Measurements from ENCODE around the gene KDM5A.

Gene KDM5A

DNA sequence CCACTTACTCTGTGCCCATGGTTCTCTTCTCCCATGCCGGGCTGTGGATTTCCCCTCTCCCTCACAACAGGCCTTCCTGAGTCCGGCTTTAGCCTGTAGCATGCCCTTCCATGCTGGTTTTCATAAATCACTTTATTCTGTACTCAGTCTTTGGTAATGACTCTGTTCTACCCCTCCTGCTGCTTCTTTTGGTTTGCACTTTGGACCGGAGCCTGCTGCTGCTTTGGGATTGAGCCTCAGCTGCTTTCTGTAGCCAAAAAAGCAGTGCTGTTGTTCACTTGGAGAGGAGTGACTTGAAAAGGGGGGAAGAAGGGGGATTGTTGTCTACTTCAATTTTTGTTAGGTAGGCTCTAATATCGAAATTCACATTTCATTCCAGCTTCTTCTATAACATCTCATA lies 118.0 kb downstream of the KDM5A start:
- DNase-seq: no peak

GRCh38 chr12:269191-269590 lies 119.9 kb downstream of the KDM5A start:
- DNase-seq: peak; percentile 6

DNA sequence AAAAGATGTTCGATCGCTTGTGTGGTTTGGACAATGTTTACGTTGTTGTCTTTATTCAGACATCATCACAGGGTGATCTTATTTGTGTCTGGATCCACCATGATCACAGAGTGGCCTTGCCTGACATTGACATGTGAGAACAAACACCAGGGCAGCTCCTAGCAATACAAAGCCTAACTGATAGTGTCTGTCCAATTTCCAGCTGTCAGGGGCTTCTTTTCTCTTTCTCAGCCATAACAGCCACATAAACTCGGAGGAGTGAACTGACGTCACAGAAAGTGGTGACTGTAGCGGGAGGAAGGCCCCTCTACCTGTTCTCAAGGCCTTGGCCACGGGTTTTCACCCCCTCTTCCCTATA lies 120.7 kb downstream of the KDM5A start:
- DNase-seq: no peak

GRCh38 chr12:267581-268482 lies 121.3 kb downstream of the KDM5A start:
- no peak for DNase-seq

DNA sequence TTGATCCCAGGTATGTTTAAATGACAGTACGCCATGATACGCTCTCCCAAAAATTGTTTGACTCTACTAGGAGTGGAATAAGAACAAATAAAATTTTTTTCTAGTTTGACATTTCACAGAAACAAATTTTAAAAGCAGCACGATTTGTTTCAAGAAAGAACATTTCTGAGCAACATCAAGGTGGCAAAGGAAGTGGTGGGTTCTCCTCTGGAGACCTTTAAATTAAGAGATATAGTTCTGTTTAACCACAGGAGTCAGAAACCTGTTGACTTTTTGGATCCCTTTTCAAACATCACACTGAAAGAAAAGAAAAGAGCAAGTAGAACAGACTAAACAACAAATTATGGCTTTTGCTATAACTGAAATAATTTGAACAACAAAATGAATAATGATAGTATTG lies 124.0 kb downstream of the KDM5A start:
- DNase-seq: no peak

GRCh38 chr12:264269-264668 lies 124.9 kb downstream of the KDM5A start:
- no peak for DNase-seq

- DNase-seq: no peak
Measured at GRCh38 chr12:263574-263973, 125.5 kb downstream of the KDM5A start.

GRCh38 chr12:262817-263216 lies 126.3 kb downstream of the KDM5A start, which contains the start of gene SLC6A13:
SLC6A13 (minus strand) TSS chr12:262836; CDS start chr12:260052, 2,784 bp downstream.
- DNase-seq: no peak

GRCh38 chr12:262113-262512 lies 127.0 kb downstream of the KDM5A start:
- no peak for DNase-seq

DNA sequence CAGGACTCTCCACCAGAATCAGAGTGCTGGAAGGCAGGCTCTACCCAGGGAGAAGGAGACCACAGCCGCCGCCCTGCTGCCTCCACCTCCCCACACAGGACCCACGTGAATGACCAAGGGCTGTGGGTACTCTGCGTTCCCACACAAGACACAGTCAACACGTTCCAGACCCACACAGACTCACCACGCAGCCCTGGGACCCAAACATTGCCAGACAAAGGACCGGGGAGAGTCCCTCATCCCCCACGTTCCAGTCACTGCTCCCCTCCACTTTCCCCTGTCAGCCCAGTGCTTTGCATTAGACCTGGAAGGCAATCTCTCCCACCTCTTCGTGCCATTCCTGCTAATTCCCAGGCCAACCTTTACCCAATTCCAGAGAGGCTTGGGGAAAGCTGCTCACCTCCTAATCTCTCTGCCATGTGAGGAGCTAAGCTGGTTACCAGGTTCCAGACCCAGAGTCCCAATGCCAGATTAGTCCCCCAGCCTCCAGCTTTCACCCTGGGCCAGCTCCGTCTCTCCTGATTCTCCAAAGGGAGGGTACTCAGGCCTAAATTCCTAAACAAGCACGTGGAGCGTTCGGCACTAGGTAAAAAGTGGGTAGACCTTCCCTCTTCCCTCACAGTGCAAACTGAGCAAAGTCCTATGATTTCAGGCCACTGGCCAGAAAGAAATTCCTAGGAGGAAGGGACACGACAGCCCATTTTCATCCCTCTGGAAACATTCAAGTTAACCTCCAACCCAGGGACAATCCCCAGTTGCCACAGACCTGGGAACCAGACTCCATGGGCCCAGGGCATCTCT lies 131.4 kb downstream of the KDM5A start:
- DNase-seq: no peak

DNA sequence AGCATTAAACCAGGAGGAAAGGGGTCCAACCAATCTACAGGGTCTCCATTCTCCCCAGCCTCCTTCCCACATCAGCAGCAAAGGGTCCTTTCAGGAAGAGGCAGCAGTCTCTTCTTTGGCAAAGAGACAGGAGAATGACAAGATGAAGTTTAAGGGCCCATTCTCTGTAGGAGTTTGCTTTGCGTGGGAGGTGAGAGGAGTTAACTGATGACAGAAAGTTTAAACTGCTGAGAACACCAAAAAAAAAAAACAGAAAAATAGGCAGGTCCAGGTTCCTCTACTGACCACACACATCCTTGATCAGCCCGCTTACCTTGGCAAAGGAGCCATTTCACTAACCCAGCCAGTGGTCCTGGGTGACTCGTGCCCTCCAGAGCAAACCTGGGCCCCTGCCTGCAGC lies 132.2 kb downstream of the KDM5A start:
- DNase-seq: no peak

DNA sequence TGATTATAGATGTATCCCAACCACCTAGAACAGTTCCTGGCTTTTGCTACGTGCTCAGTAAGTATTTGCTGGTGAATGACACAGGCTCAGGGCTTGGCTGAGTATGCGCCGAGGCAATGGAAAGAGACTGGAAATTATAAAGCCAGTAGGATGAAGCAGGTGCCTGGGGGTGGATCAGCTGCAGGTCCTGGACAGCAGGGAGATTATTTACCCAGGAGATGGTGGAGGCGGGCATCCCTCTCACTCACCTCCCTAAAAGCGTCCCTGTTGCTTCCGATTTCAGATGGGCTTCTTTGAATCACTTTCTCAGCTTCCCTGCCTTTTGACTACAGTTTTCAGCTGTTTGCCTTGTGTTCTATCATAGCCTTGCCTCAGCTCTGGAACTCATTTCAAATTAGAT lies 132.9 kb downstream of the KDM5A start:
- no peak for DNase-seq

- DNase-seq: no peak
Measured at GRCh38 chr12:254912-255311, 134.2 kb downstream of the KDM5A start.

DNA sequence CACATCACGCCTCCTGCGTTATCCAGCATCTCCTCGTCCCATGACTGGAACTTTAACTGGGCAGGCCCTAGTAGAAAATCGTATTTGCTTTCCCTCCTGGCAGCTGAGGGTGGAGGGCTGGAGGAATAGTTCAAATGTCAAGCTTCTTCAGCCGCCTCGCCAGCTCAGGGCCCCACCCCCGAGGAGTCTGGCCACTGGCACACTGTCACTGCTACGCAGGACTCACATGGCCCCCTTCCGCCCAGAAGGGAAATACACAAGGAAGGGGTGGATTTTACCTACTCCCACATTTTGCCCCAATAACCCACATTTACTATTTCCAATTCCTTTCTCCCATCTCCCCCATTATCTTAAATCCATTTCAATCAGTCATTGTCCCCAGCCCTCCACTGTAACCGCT lies 135.1 kb downstream of the KDM5A start:
- no peak for DNase-seq

GRCh38 chr12:253116-253831 lies 135.8 kb downstream of the KDM5A start:
- peak; percentile 21 for DNase-seq

DNA sequence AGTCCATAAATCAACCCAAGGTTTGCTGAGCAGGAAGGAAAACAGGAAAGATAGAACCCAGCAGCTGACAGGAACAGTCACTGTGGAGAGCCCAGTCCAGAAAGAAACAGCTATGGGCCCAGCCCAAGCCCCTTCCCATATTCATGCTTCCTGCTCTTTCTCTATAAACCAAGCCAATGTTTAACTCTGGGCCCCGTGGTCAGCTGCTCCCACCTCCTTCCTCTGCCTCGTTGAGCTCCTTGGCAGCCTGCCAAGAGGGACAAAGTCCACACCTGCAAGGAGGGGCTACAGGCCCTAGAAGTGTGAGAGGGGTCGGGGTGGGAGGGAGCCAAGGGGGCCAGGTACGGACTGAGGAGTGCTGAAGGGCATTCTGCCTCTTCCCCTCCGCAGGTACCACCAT lies 136.5 kb downstream of the KDM5A start:
- no peak for DNase-seq

DNA sequence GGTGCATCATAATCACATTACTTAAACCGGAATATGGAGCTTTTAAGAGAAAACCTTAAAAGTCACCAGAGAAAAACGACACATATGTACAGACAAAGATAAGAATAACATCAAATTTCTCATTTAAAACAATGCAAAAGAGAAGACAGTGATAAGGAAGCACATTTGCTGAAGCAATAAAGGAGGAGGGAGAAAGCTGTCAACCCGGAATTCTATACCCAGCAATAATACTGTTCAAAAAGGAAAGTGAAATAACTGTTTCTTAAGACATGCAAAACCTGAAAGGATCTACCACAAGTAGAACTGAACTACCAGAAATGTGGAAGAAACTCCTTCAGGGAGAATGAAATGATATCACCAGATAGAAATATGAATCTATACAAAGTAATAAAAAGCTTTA lies 141.8 kb downstream of the KDM5A start:
- no peak for DNase-seq

DNA sequence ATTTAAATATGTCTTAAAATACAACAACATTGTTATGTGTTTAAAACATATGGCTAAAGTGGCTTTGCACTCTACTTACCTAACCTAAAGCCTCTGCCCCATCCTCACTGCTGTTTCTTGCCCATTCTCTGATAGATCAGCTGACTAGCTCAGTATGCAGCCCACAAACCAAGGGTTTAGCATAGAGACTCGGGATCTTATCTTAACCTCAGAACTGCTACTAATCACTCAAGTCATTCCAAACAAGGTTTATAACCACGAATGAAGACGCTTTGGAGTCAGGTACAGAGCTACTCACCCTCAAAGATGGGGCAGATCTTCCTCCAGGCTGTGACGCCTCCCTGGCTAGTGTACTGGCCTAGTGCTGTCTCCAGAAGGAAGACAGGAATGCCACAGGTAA lies 145.7 kb downstream of the KDM5A start:
- no peak for DNase-seq

DNA sequence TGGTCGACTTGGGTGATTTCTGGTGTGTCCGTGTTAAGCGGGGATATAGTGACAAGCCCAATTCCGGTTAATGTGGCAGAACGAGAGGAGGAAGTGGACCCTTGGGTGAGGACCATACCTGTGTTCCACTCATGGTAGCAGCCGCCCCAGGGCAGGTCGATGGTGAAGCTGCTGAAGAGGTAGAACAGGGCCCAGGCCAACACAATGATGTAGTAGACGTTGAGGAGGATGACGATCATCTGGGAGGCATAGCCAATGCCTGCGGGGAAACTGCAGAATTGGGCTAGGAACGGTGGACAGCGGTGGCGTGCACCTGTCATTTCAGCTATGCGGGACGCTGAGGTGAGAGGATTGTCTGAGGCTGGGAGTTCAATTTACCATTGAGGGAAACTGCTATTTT lies 146.6 kb downstream of the KDM5A start:
- no peak for DNase-seq

- DNase-seq: no peak
Measured at GRCh38 chr12:241266-241665, 147.9 kb downstream of the KDM5A start.

- no peak for DNase-seq
Measured at GRCh38 chr12:240566-240965, 148.6 kb downstream of the KDM5A start.

- DNase-seq: no peak
Measured at GRCh38 chr12:238736-239398, 150.3 kb downstream of the KDM5A start.

DNA sequence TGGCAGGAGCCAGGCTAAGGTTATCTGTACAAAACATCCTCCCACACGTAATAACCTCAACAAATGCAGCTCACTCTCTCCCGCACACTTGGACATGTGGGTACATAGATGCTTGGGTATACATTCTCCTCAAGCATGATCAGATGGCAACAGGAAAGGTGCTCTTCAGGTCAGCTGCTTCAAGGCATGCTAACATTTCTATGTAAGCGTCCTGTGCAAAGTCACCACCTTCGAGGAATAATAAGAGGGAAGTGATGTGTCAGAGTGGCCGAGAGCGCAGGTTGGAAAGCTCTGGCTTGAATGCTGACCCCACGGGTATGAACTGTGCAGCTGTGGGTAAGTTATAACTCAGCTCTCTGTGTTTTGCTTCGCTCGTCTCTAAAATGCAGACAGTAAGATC lies 151.0 kb downstream of the KDM5A start:
- DNase-seq: no peak
